ENCODE data around the gene RFTN1.
A peak's percentile ranks its signal among the peaks of the same experiment; 100 is the strongest.

The RFTN1 gene

DNA sequence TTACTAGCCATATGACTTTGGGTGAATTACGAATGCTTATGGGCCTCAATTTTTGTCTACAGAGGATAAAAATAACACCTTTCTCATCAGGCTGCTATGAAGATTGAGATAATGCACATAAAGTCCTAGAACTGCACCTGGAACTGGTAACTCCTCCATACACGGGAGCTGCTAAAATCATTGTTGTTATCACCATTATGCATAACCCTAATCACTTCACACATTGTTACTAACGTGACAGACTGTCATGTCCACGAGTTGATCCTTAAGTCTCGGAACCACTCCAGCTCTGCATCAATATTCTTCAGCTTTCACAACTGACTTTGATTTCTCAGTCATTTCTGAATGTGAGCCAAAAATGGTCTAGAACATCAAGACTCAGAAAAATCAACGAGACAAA lies 64.1 kb downstream of the RFTN1 start:
- H2AK5ac ChIP-seq (ENCODE audit: low read depth, low read length) = no peak overlapping the region
- H3K27ac ChIP-seq (replicated peaks; ENCODE audit: low read length) = no peak overlapping the region
- H3K36me3 ChIP-seq (replicated peaks in 1 of 2; ENCODE audit: control insufficient read depth in 2 of 2, insufficient read depth in 2 of 2, low read length in 2 of 2) = no peaks in the 10 kb centered on the region
- no peak overlapping the region for H3K9ac ChIP-seq (ENCODE audit: low read depth, low read length, poor library complexity)
- no peak overlapping the region for H2AFZ ChIP-seq (ENCODE audit: low read length)
- no CpG with 5 or more reads among the region's 6 CpGs for WGBS, 2 donors (ENCODE audit: extremely low coverage in 2 of 2, insufficient read length in 2 of 2, insufficient replicate concordance in 1 of 2)
- no peaks in the 10 kb centered on the region for H3K4me1 ChIP-seq (ENCODE audit: control insufficient read depth in 2 of 2, insufficient read depth in 1 of 2, low read depth in 1 of 2, low read length in 2 of 2)
- no peak overlapping the region for H2BK12ac ChIP-seq (ENCODE audit: low read length)
- no peak overlapping the region for H2BK15ac ChIP-seq (ENCODE audit: low read length)
- H3K4me3 ChIP-seq (ENCODE audit: low read length in 2 of 2) = no peak overlapping the region
- no peaks in the 10 kb centered on the region for H3K79me1 ChIP-seq (ENCODE audit: low read depth, low read length)
- H2BK120ac ChIP-seq (ENCODE audit: low read depth, low read length) = no peak overlapping the region
- H3K4ac ChIP-seq (ENCODE audit: low read length) = no peak overlapping the region
- H2BK5ac ChIP-seq (ENCODE audit: low read length) = no peak overlapping the region
- H4K91ac ChIP-seq (ENCODE audit: low read depth, low read length, poor library complexity) = no peak overlapping the region
- no peak overlapping the region for H3K18ac ChIP-seq (ENCODE audit: low read length)
- no peak for DNase-seq (ENCODE audit: low spot score)
- H3K4me2 ChIP-seq (ENCODE audit: insufficient read depth, low read length, poor library complexity, severe bottlenecking) = no peak overlapping the region
- no peak overlapping the region for H4K8ac ChIP-seq (ENCODE audit: low read depth, low read length)
- H3K14ac ChIP-seq (ENCODE audit: low read length) = no peak overlapping the region
- H3K23ac ChIP-seq (ENCODE audit: low read depth, low read length, poor library complexity) = no peak overlapping the region
- H3K9me3 ChIP-seq (replicated peaks in 1 of 2; ENCODE audit: control insufficient read depth in 2 of 2, insufficient read depth in 1 of 2, low read depth in 1 of 2, low read length in 2 of 2) = no peaks in the 10 kb centered on the region
- no peaks in the 10 kb centered on the region for H3K27me3 ChIP-seq (ENCODE audit: control insufficient read depth in 3 of 3, insufficient read depth in 3 of 3, low read depth in 1 of 3, low read length in 3 of 3)

DNA sequence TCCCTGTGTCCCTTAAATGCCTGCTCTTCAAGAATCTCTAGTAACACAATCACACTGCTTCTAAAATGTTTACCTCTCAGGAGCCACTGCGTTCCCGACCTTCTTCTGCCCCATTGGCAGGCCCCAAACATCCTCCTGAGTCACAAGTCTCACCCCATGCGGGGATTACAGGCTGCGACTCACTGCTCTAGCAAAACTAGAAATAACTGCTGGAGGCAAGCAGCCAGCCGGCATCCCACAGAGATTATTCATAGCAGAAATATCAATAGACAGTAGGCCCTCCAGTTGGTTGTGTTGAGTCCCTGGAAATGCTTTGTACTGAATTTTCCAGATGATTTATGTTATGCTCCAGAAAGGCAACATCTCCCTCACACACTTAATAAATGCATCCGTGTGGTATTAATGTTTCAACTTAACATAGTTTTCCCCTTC lies 64.8 kb downstream of the RFTN1 start:
- no peak overlapping the region for H3K14ac ChIP-seq (ENCODE audit: low read length)
- no peak overlapping the region for H3K4me3 ChIP-seq (ENCODE audit: low read length in 2 of 2)
- no peak overlapping the region for H2AK5ac ChIP-seq (ENCODE audit: low read depth, low read length)
- H3K9ac ChIP-seq (ENCODE audit: low read depth, low read length, poor library complexity) = no peak overlapping the region
- H4K91ac ChIP-seq (ENCODE audit: low read depth, low read length, poor library complexity) = no peak overlapping the region
- no peak overlapping the region for H3K23ac ChIP-seq (ENCODE audit: low read depth, low read length, poor library complexity)
- no peak overlapping the region for H3K4me2 ChIP-seq (ENCODE audit: insufficient read depth, low read length, poor library complexity, severe bottlenecking)
- no peak overlapping the region for H3K4ac ChIP-seq (ENCODE audit: low read length)
- DNase-seq (ENCODE audit: low spot score) = no peak
- WGBS, 2 donors (ENCODE audit: extremely low coverage in 2 of 2, insufficient read length in 2 of 2, insufficient replicate concordance in 1 of 2) = no CpG with 5 or more reads among the region's 6 CpGs
- no peaks in the 10 kb centered on the region for H3K36me3 ChIP-seq (replicated peaks in 1 of 2; ENCODE audit: control insufficient read depth in 2 of 2, insufficient read depth in 2 of 2, low read length in 2 of 2)
- H2AFZ ChIP-seq (ENCODE audit: low read length) = peak overlapping the region; percentile 27
- no peak overlapping the region for H2BK12ac ChIP-seq (ENCODE audit: low read length)
- H3K4me1 ChIP-seq (ENCODE audit: control insufficient read depth in 2 of 2, insufficient read depth in 1 of 2, low read depth in 1 of 2, low read length in 2 of 2) = no peaks in the 10 kb centered on the region
- H2BK120ac ChIP-seq (ENCODE audit: low read depth, low read length) = no peak overlapping the region
- H3K79me1 ChIP-seq (ENCODE audit: low read depth, low read length) = no peaks in the 10 kb centered on the region
- H3K27me3 ChIP-seq (ENCODE audit: control insufficient read depth in 3 of 3, insufficient read depth in 3 of 3, low read depth in 1 of 3, low read length in 3 of 3) = no peaks in the 10 kb centered on the region
- no peak overlapping the region for H4K8ac ChIP-seq (ENCODE audit: low read depth, low read length)
- no peak overlapping the region for H2BK15ac ChIP-seq (ENCODE audit: low read length)
- no peak overlapping the region for H3K27ac ChIP-seq (replicated peaks; ENCODE audit: low read length)
- no peak overlapping the region for H2BK5ac ChIP-seq (ENCODE audit: low read length)
- no peak overlapping the region for H3K18ac ChIP-seq (ENCODE audit: low read length)
- H3K9me3 ChIP-seq (replicated peaks in 1 of 2; ENCODE audit: control insufficient read depth in 2 of 2, insufficient read depth in 1 of 2, low read depth in 1 of 2, low read length in 2 of 2) = no peaks in the 10 kb centered on the region

DNA sequence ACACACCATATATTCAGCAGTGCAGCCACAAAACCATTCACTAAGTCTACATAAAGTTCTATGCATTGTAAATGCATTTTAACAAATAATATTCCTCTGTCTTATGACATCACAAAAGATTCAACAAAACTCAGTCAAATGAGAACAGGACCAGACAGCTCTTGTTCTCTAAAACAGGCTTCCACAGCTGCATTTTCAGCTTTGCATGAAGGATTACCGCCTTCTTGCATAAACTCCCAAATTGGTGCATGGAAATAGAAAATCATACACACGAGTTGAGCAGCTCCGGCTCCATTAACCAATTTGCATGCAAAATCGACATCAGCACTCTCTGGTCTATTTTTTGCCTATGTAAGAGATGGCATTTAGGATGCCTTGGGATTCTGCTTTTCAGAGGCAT lies 66.4 kb downstream of the RFTN1 start:
- Histone ChIP-seq H3K23ac (ENCODE audit: low read depth, low read length, poor library complexity) (no peak overlapping the region), H2AFZ (ENCODE audit: low read length) (no peak overlapping the region), H3K27ac (replicated peaks; ENCODE audit: low read length) (no peak overlapping the region), H4K91ac (ENCODE audit: low read depth, low read length, poor library complexity) (no peak overlapping the region), H2AK5ac (ENCODE audit: low read depth, low read length) (no peak overlapping the region), H3K9me3 (replicated peaks in 1 of 2; ENCODE audit: control insufficient read depth in 2 of 2, insufficient read depth in 1 of 2, low read depth in 1 of 2, low read length in 2 of 2) (no peaks in the 10 kb centered on the region), H3K4me1 (ENCODE audit: control insufficient read depth in 2 of 2, insufficient read depth in 1 of 2, low read depth in 1 of 2, low read length in 2 of 2) (no peaks in the 10 kb centered on the region), H3K18ac (ENCODE audit: low read length) (no peak overlapping the region), H3K9ac (ENCODE audit: low read depth, low read length, poor library complexity) (no peak overlapping the region), H4K8ac (ENCODE audit: low read depth, low read length) (no peak overlapping the region), H3K4me2 (ENCODE audit: insufficient read depth, low read length, poor library complexity, severe bottlenecking) (no peak overlapping the region), H2BK5ac (ENCODE audit: low read length) (no peak overlapping the region), H3K27me3 (ENCODE audit: control insufficient read depth in 3 of 3, insufficient read depth in 3 of 3, low read depth in 1 of 3, low read length in 3 of 3) (no peaks in the 10 kb centered on the region), H3K36me3 (replicated peaks in 1 of 2; ENCODE audit: control insufficient read depth in 2 of 2, insufficient read depth in 2 of 2, low read length in 2 of 2) (no peaks in the 10 kb centered on the region), H2BK12ac (ENCODE audit: low read length) (no peak overlapping the region), H3K4me3 (ENCODE audit: low read length in 2 of 2) (no peak overlapping the region), H3K79me1 (ENCODE audit: low read depth, low read length) (no peaks in the 10 kb centered on the region), H3K4ac (ENCODE audit: low read length) (no peak overlapping the region), H2BK120ac (ENCODE audit: low read depth, low read length) (no peak overlapping the region), H2BK15ac (ENCODE audit: low read length) (no peak overlapping the region), H3K14ac (ENCODE audit: low read length) (no peak overlapping the region)
- no peak for DNase-seq (ENCODE audit: low spot score)
- no CpG with 5 or more reads among the region's 4 CpGs for WGBS, 2 donors (ENCODE audit: extremely low coverage in 2 of 2, insufficient read length in 2 of 2, insufficient replicate concordance in 1 of 2)

DNA sequence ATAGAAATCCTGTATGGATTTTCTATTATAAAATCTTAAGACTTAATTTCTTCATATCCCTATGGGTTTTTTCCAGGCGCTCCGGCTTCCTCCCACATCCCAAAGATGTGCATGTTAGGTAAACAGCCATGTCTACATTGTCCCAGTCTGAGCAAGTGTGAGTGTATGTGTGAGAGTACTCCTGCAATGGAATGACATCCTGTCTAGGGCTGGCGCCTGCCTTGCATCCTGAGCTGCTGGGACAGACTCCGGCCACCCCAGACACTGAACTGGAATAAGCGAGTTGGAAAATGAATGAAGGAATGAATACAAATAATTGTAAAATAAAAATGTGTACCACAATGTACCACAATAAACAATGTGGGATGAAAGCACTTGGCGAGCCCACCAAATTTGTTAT lies 69.2 kb downstream of the RFTN1 start:
- no peak overlapping the region for H3K9ac ChIP-seq (ENCODE audit: low read depth, low read length, poor library complexity)
- H3K23ac ChIP-seq (ENCODE audit: low read depth, low read length, poor library complexity) = no peak overlapping the region
- H3K4ac ChIP-seq (ENCODE audit: low read length) = no peak overlapping the region
- H2BK15ac ChIP-seq (ENCODE audit: low read length) = no peak overlapping the region
- no peak overlapping the region for H2AFZ ChIP-seq (ENCODE audit: low read length)
- no peak overlapping the region for H3K18ac ChIP-seq (ENCODE audit: low read length)
- no peak overlapping the region for H3K14ac ChIP-seq (ENCODE audit: low read length)
- no peak overlapping the region for H4K8ac ChIP-seq (ENCODE audit: low read depth, low read length)
- H3K36me3 ChIP-seq (replicated peaks in 1 of 2; ENCODE audit: control insufficient read depth in 2 of 2, insufficient read depth in 2 of 2, low read length in 2 of 2) = no peaks in the 10 kb centered on the region
- no peak overlapping the region for H4K91ac ChIP-seq (ENCODE audit: low read depth, low read length, poor library complexity)
- no peak overlapping the region for H3K27ac ChIP-seq (replicated peaks; ENCODE audit: low read length)
- H2BK12ac ChIP-seq (ENCODE audit: low read length) = no peak overlapping the region
- H3K4me3 ChIP-seq (ENCODE audit: low read length in 2 of 2) = no peak overlapping the region
- no peak overlapping the region for H2BK120ac ChIP-seq (ENCODE audit: low read depth, low read length)
- H3K4me2 ChIP-seq (ENCODE audit: insufficient read depth, low read length, poor library complexity, severe bottlenecking) = no peak overlapping the region
- H3K9me3 ChIP-seq (replicated peaks in 1 of 2; ENCODE audit: control insufficient read depth in 2 of 2, insufficient read depth in 1 of 2, low read depth in 1 of 2, low read length in 2 of 2) = no peaks in the 10 kb centered on the region
- H2BK5ac ChIP-seq (ENCODE audit: low read length) = no peak overlapping the region
- no peaks in the 10 kb centered on the region for H3K4me1 ChIP-seq (ENCODE audit: control insufficient read depth in 2 of 2, insufficient read depth in 1 of 2, low read depth in 1 of 2, low read length in 2 of 2)
- WGBS, 2 donors (ENCODE audit: extremely low coverage in 2 of 2, insufficient read length in 2 of 2, insufficient replicate concordance in 1 of 2) = no CpG with 5 or more reads among the region's 6 CpGs
- no peaks in the 10 kb centered on the region for H3K27me3 ChIP-seq (ENCODE audit: control insufficient read depth in 3 of 3, insufficient read depth in 3 of 3, low read depth in 1 of 3, low read length in 3 of 3)
- no peak for DNase-seq (ENCODE audit: low spot score)
- no peak overlapping the region for H2AK5ac ChIP-seq (ENCODE audit: low read depth, low read length)
- H3K79me1 ChIP-seq (ENCODE audit: low read depth, low read length) = no peaks in the 10 kb centered on the region

Data from neuronal stem cell (in vitro differentiated cells).